ENCODE results near the gene POU4F3. TPM values are rescaled to one million over a fixed set of nuclear protein-coding genes. Genes with fewer than 3 reads are reported as not detected.

The POU4F3 gene
- total RNA-seq, 1 donor from 2014 or later, result not detected

- Histone ChIP-seq H3K9me3 (ENCODE audit: control insufficient read depth in 3 of 3, low read length in 3 of 3) (no peaks in the 10 kb centered on the region), H3K36me3 (ENCODE audit: control insufficient read depth in 3 of 3, insufficient read depth in 3 of 3, low read length in 3 of 3) (no peaks in the 10 kb centered on the region), H3K4me3 (ENCODE audit: low read length in 3 of 3) (no peak overlapping the region), H3K27me3 (ENCODE audit: control insufficient read depth in 3 of 3, insufficient read depth in 3 of 3, low read length in 3 of 3) (peaks cover 59 to 64% (median 63%) of the 10 kb centered on the region in 3 donors), H3K9ac (ENCODE audit: low read depth in 1 of 3, low read length in 3 of 3) (no peak overlapping the region), H3K27ac (ENCODE audit: low read depth, low read length) (no peak overlapping the region), H3K4me1 (ENCODE audit: control insufficient read depth in 3 of 3, insufficient read depth in 3 of 3, low read length in 3 of 3) (peaks cover 2 to 16% (median 6%) of the 10 kb centered on the region in 3 donors)
These were observed 6.6 kb downstream of the POU4F3 start for GRCh38 chr5:146345240-146345577.

GRCh38 chr5:146345578-146346366, 7.1 kb downstream of the POU4F3 start:
- H3K27ac ChIP-seq (ENCODE audit: low read depth, low read length), result no peak overlapping the region

GRCh38 chr5:146357126-146357525, 18.5 kb downstream of the POU4F3 start:
- Histone ChIP-seq H3K4me3 (ENCODE audit: low read length in 3 of 3) (no peak overlapping the region), H3K27me3 (ENCODE audit: control insufficient read depth in 3 of 3, insufficient read depth in 3 of 3, low read length in 3 of 3) (no peaks in the 10 kb centered on the region)

More at GRCh38 chr5:146345578-146346366, 7.1 kb downstream of the POU4F3 start:
- no peaks in the 10 kb centered on the region for H3K36me3 ChIP-seq (ENCODE audit: control insufficient read depth in 3 of 3, insufficient read depth in 3 of 3, low read length in 3 of 3)
- peaks cover 53 to 58% (median 57%) of the 10 kb centered on the region in 3 donors for H3K27me3 ChIP-seq (ENCODE audit: control insufficient read depth in 3 of 3, insufficient read depth in 3 of 3, low read length in 3 of 3)
- peaks cover 0 to 16% (median 4%) of the 10 kb centered on the region in 3 donors for H3K4me1 ChIP-seq (ENCODE audit: control insufficient read depth in 3 of 3, insufficient read depth in 3 of 3, low read length in 3 of 3)
- no peaks in the 10 kb centered on the region for H3K9me3 ChIP-seq (ENCODE audit: control insufficient read depth in 3 of 3, low read length in 3 of 3)
- H3K4me3 ChIP-seq (ENCODE audit: low read length in 3 of 3), result peak overlapping the region in 2 of 3 donors; percentile 7 to 35
- H3K9ac ChIP-seq (ENCODE audit: low read depth in 1 of 3, low read length in 3 of 3), result no peak overlapping the region

GRCh38 chr5:146359836-146360235, 21.2 kb downstream of the POU4F3 start:
- H3K27ac ChIP-seq (ENCODE audit: low read depth, low read length), result no peak overlapping the region
- H3K27me3 ChIP-seq (ENCODE audit: control insufficient read depth in 3 of 3, insufficient read depth in 3 of 3, low read length in 3 of 3), result no peaks in the 10 kb centered on the region
- H3K9ac ChIP-seq (ENCODE audit: low read depth in 1 of 3, low read length in 3 of 3), result no peak overlapping the region
- H3K9me3 ChIP-seq (ENCODE audit: control insufficient read depth in 3 of 3, low read length in 3 of 3), result no peaks in the 10 kb centered on the region
- H3K4me1 ChIP-seq (ENCODE audit: control insufficient read depth in 3 of 3, insufficient read depth in 3 of 3, low read length in 3 of 3), result no peaks in the 10 kb centered on the region
- no peak overlapping the region for H3K4me3 ChIP-seq (ENCODE audit: low read length in 3 of 3)
- H3K36me3 ChIP-seq (ENCODE audit: control insufficient read depth in 3 of 3, insufficient read depth in 3 of 3, low read length in 3 of 3), result no peaks in the 10 kb centered on the region

More at GRCh38 chr5:146357126-146357525, 18.5 kb downstream of the POU4F3 start:
- no peaks in the 10 kb centered on the region for H3K36me3 ChIP-seq (ENCODE audit: control insufficient read depth in 3 of 3, insufficient read depth in 3 of 3, low read length in 3 of 3)
- H3K4me1 ChIP-seq (ENCODE audit: control insufficient read depth in 3 of 3, insufficient read depth in 3 of 3, low read length in 3 of 3), result no peaks in the 10 kb centered on the region
- no peak overlapping the region for H3K9ac ChIP-seq (ENCODE audit: low read depth in 1 of 3, low read length in 3 of 3)
- H3K27ac ChIP-seq (ENCODE audit: low read depth, low read length), result no peak overlapping the region
- H3K9me3 ChIP-seq (ENCODE audit: control insufficient read depth in 3 of 3, low read length in 3 of 3), result no peaks in the 10 kb centered on the region

- no peak overlapping the region for H3K4me3 ChIP-seq (ENCODE audit: low read length in 3 of 3)
- H3K4me1 ChIP-seq (ENCODE audit: control insufficient read depth in 3 of 3, insufficient read depth in 3 of 3, low read length in 3 of 3), result no peaks in the 10 kb centered on the region
- no peak overlapping the region for H3K9ac ChIP-seq (ENCODE audit: low read depth in 1 of 3, low read length in 3 of 3)
- H3K27me3 ChIP-seq (ENCODE audit: control insufficient read depth in 3 of 3, insufficient read depth in 3 of 3, low read length in 3 of 3), result no peaks in the 10 kb centered on the region
- H3K9me3 ChIP-seq (ENCODE audit: control insufficient read depth in 3 of 3, low read length in 3 of 3), result no peaks in the 10 kb centered on the region
- no peaks in the 10 kb centered on the region for H3K36me3 ChIP-seq (ENCODE audit: control insufficient read depth in 3 of 3, insufficient read depth in 3 of 3, low read length in 3 of 3)
- H3K27ac ChIP-seq (ENCODE audit: low read depth, low read length), result no peak overlapping the region
These were observed 24.7 kb downstream of the POU4F3 start for GRCh38 chr5:146363161-146363874.

GRCh38 chr5:146365618-146366017, 27.0 kb downstream of the POU4F3 start:
- Histone ChIP-seq H3K36me3 (ENCODE audit: control insufficient read depth in 3 of 3, insufficient read depth in 3 of 3, low read length in 3 of 3) (no peaks in the 10 kb centered on the region), H3K4me1 (ENCODE audit: control insufficient read depth in 3 of 3, insufficient read depth in 3 of 3, low read length in 3 of 3) (no peaks in the 10 kb centered on the region), H3K27ac (ENCODE audit: low read depth, low read length) (no peak overlapping the region), H3K9ac (ENCODE audit: low read depth in 1 of 3, low read length in 3 of 3) (no peak overlapping the region), H3K4me3 (ENCODE audit: low read length in 3 of 3) (no peak overlapping the region), H3K27me3 (ENCODE audit: control insufficient read depth in 3 of 3, insufficient read depth in 3 of 3, low read length in 3 of 3) (peaks cover 0 to 7% (median 2%) of the 10 kb centered on the region in 3 donors), H3K9me3 (ENCODE audit: control insufficient read depth in 3 of 3, low read length in 3 of 3) (no peaks in the 10 kb centered on the region)

GRCh38 chr5:146366904-146367303, 28.3 kb downstream of the POU4F3 start:
- Histone ChIP-seq H3K36me3 (ENCODE audit: control insufficient read depth in 3 of 3, insufficient read depth in 3 of 3, low read length in 3 of 3) (no peaks in the 10 kb centered on the region), H3K9me3 (ENCODE audit: control insufficient read depth in 3 of 3, low read length in 3 of 3) (no peaks in the 10 kb centered on the region)

GRCh38 chr5:146368137-146368536, 29.5 kb downstream of the POU4F3 start:
- Histone ChIP-seq H3K4me3 (ENCODE audit: low read length in 3 of 3) (no peak overlapping the region), H3K4me1 (ENCODE audit: control insufficient read depth in 3 of 3, insufficient read depth in 3 of 3, low read length in 3 of 3) (no peaks in the 10 kb centered on the region), H3K27ac (ENCODE audit: low read depth, low read length) (no peak overlapping the region), H3K36me3 (ENCODE audit: control insufficient read depth in 3 of 3, insufficient read depth in 3 of 3, low read length in 3 of 3) (no peaks in the 10 kb centered on the region), H3K27me3 (ENCODE audit: control insufficient read depth in 3 of 3, insufficient read depth in 3 of 3, low read length in 3 of 3) (peaks cover 2 to 7% (median 3%) of the 10 kb centered on the region in 3 donors), H3K9ac (ENCODE audit: low read depth in 1 of 3, low read length in 3 of 3) (no peak overlapping the region), H3K9me3 (ENCODE audit: control insufficient read depth in 3 of 3, low read length in 3 of 3) (no peaks in the 10 kb centered on the region)

More at GRCh38 chr5:146366904-146367303, 28.3 kb downstream of the POU4F3 start:
- H3K27me3 ChIP-seq (ENCODE audit: control insufficient read depth in 3 of 3, insufficient read depth in 3 of 3, low read length in 3 of 3), result peaks cover 2 to 7% (median 3%) of the 10 kb centered on the region in 3 donors
- H3K4me1 ChIP-seq (ENCODE audit: control insufficient read depth in 3 of 3, insufficient read depth in 3 of 3, low read length in 3 of 3), result no peaks in the 10 kb centered on the region
- H3K27ac ChIP-seq (ENCODE audit: low read depth, low read length), result no peak overlapping the region
- no peak overlapping the region for H3K9ac ChIP-seq (ENCODE audit: low read depth in 1 of 3, low read length in 3 of 3)
- no peak overlapping the region for H3K4me3 ChIP-seq (ENCODE audit: low read length in 3 of 3)

GRCh38 chr5:146369691-146370090, 31.1 kb downstream of the POU4F3 start:
- Histone ChIP-seq H3K9ac (ENCODE audit: low read depth in 1 of 3, low read length in 3 of 3) (no peak overlapping the region), H3K27ac (ENCODE audit: low read depth, low read length) (no peak overlapping the region), H3K36me3 (ENCODE audit: control insufficient read depth in 3 of 3, insufficient read depth in 3 of 3, low read length in 3 of 3) (no peaks in the 10 kb centered on the region)

GRCh38 chr5:146376821-146377220, 38.2 kb downstream of the POU4F3 start:
- no peaks in the 10 kb centered on the region for H3K36me3 ChIP-seq (ENCODE audit: control insufficient read depth in 3 of 3, insufficient read depth in 3 of 3, low read length in 3 of 3)
- H3K4me3 ChIP-seq (ENCODE audit: low read length in 3 of 3), result no peak overlapping the region
- H3K27me3 ChIP-seq (ENCODE audit: control insufficient read depth in 3 of 3, insufficient read depth in 3 of 3, low read length in 3 of 3), result peaks cover 3 to 12% (median 6%) of the 10 kb centered on the region in 3 donors
- H3K27ac ChIP-seq (ENCODE audit: low read depth, low read length), result no peak overlapping the region
- no peaks in the 10 kb centered on the region for H3K9me3 ChIP-seq (ENCODE audit: control insufficient read depth in 3 of 3, low read length in 3 of 3)
- H3K9ac ChIP-seq (ENCODE audit: low read depth in 1 of 3, low read length in 3 of 3), result no peak overlapping the region
- H3K4me1 ChIP-seq (ENCODE audit: control insufficient read depth in 3 of 3, insufficient read depth in 3 of 3, low read length in 3 of 3), result no peaks in the 10 kb centered on the region

More at GRCh38 chr5:146369691-146370090, 31.1 kb downstream of the POU4F3 start:
- Histone ChIP-seq H3K9me3 (ENCODE audit: control insufficient read depth in 3 of 3, low read length in 3 of 3) (no peaks in the 10 kb centered on the region), H3K4me3 (ENCODE audit: low read length in 3 of 3) (no peak overlapping the region), H3K27me3 (ENCODE audit: control insufficient read depth in 3 of 3, insufficient read depth in 3 of 3, low read length in 3 of 3) (peaks cover 2 to 7% (median 3%) of the 10 kb centered on the region in 3 donors), H3K4me1 (ENCODE audit: control insufficient read depth in 3 of 3, insufficient read depth in 3 of 3, low read length in 3 of 3) (no peaks in the 10 kb centered on the region)
